ENCODE data around the gene CERS6. TPM values are rescaled to one million over a fixed set of nuclear protein-coding genes. Genes with fewer than 3 reads are reported as not detected.

Gene CERS6
- total and polyA plus RNA-seq, 2 of the 8 experiments (the other 6 are each of a cell fraction or from before 2014, with no cell fraction given): 6.8 to 28.2 TPM

GRCh38 chr2:168592181-168592831 lies 136.2 kb downstream of the CERS6 start:
- H2AFZ ChIP-seq (ENCODE audit: low read length): no peak overlapping the region
- no peak overlapping the region for H3K56ac ChIP-seq (replicated peaks; ENCODE audit: insufficient read length, low read depth, low read length)
- peak overlapping the region; percentile 57 for H4K91ac ChIP-seq (replicated peaks; ENCODE audit: insufficient read length, low read length)
- H4K20me1 ChIP-seq (replicated peaks in 1 of 2; ENCODE audit: control insufficient read depth in 1 of 2, insufficient read depth in 2 of 2, low read length in 2 of 2): no peaks in the 10 kb centered on the region
- TF ChIP-seq ZNF274 (IDR thresholded peaks at IDR 0.05; ENCODE audit: borderline replicate concordance, extremely low read depth, low read length) (no peak), RNF2 (IDR thresholded peaks at IDR 0.05; ENCODE audit: borderline replicate concordance, low read depth, low read length, missing control alignments, poor library complexity, severe bottlenecking) (no peak), JUND (IDR thresholded peaks at IDR 0.05; ENCODE audit: low read length) (no peak), KDM4A (IDR thresholded peaks at IDR 0.05; ENCODE audit: low read depth, low read length, severe bottlenecking) (no peak), POLR2A (IDR thresholded peaks at IDR 0.05; ENCODE audit: control extremely low read depth in 1 of 2, low read depth in 2 of 2, low read length in 2 of 2) (no peak), KDM5A (IDR thresholded peaks at IDR 0.05; ENCODE audit: low read length) (no peak), PHF8 (conservative IDR thresholded peaks at IDR 0.05; ENCODE audit: low read depth, low read length) (no peak), HDAC2 (IDR thresholded peaks at IDR 0.05; ENCODE audit: borderline replicate concordance in 1 of 2, low read depth in 2 of 2, low read length in 2 of 2) (no peak), JUN (IDR thresholded peaks at IDR 0.05; ENCODE audit: low read depth, low read length) (no peak), TCF12 (IDR thresholded peaks at IDR 0.05; ENCODE audit: low read depth, low read length) (no peak), YY1 (IDR thresholded peaks at IDR 0.05; ENCODE audit: low read depth, low read length) (no peak), SIN3A (conservative IDR thresholded peaks at IDR 0.05 in 1 of 2, IDR thresholded peaks at IDR 0.05 in 1 of 2; ENCODE audit: low read depth in 1 of 2, low read length in 2 of 2) (no peak)
- H3K23ac ChIP-seq (ENCODE audit: insufficient read length): no peak overlapping the region
- H4K8ac ChIP-seq (ENCODE audit: extremely low read depth, insufficient read depth, low read length): no peak overlapping the region
- ChIA-PET POLR2A (ENCODE audit: partially characterized antibody) (no interaction called here), CTCF (ENCODE audit: partially characterized antibody) (interaction anchor here (0.7 to 1.3 kb wide), 2 partner anchors 70 to 98 kb away, joined by 3 to 6 read pairs; no protein-coding TSS in a partner anchor)
- H3K27ac ChIP-seq (ENCODE audit: low read depth, low read length): no peak overlapping the region
- H3K27me3 ChIP-seq (replicated peaks in 1 of 4; ENCODE audit: control insufficient read depth in 3 of 4, extremely low read depth in 1 of 4, insufficient read depth in 3 of 4, low read length in 3 of 4): no peaks in the 10 kb centered on the region
- H3K79me2 ChIP-seq (ENCODE audit: control insufficient read depth in 1 of 2, insufficient read depth in 2 of 2, low read length in 2 of 2): peaks cover 0 to 10% of the 10 kb centered on the region in 2 experiments; a peak in 2 of 4 replicates
- H2BK5ac ChIP-seq (ENCODE audit: low read depth, low read length): no peak overlapping the region
- H2BK15ac ChIP-seq (ENCODE audit: low read length): no peak overlapping the region
- no peaks in the 10 kb centered on the region for H3K36me3 ChIP-seq (ENCODE audit: control insufficient read depth in 2 of 4, insufficient read depth in 4 of 4, low read length in 3 of 4)
- H3K18ac ChIP-seq (ENCODE audit: extremely low read depth, low read length): peak overlapping the region; percentile 63; the same call in 1 of the 2 replicates
- H2BK12ac ChIP-seq (ENCODE audit: low read depth, low read length): no peak overlapping the region
- no peak overlapping the region for H4K5ac ChIP-seq (ENCODE audit: insufficient read length, low read depth, low read length)
- H2BK120ac ChIP-seq (replicated peaks; ENCODE audit: low read depth, low read length): no peak overlapping the region
- H2AK5ac ChIP-seq (ENCODE audit: low read depth, low read length): no peak overlapping the region
- DNase-seq (ENCODE audit: low read depth in 1 of 2, low spot score in 2 of 2) (no peak), FAIRE-seq (no peak)
- no peak overlapping the region for H3K4me2 ChIP-seq (ENCODE audit: insufficient read depth in 1 of 2, low read depth in 2 of 2, low read length in 2 of 2)
- no peak overlapping the region for H3K4me3 ChIP-seq (ENCODE audit: extremely low read depth in 1 of 4, insufficient read depth in 2 of 4, low read depth in 3 of 4, low read length in 4 of 4)
- no peak overlapping the region for H2BK20ac ChIP-seq (ENCODE audit: low read length)
- H3K4me1 ChIP-seq (replicated peaks in 1 of 4; ENCODE audit: control insufficient read depth in 3 of 4, insufficient read depth in 4 of 4, low read length in 3 of 4): peaks cover 3 to 18% (median 8%) of the 10 kb centered on the region in 4 experiments
- no peaks in the 10 kb centered on the region for H3K9me3 ChIP-seq (ENCODE audit: insufficient read depth in 2 of 2, low read depth in 1 of 2, low read length in 1 of 2)
- no peaks in the 10 kb centered on the region; the same call in 1 of the 2 replicates for H3K23me2 ChIP-seq (ENCODE audit: low read depth, low read length)
- 82% methylated on average over 3 of the region's 3 CpGs; no CpG with 5 or more reads in 1 of the 2 experiments for WGBS, 2 experiments (ENCODE audit: extremely low coverage in 1 of 2, insufficient coverage in 1 of 2, insufficient read length in 1 of 2, insufficient replicate concordance in 2 of 2, low coverage in 1 of 2, low lambda C conversion rate in 2 of 2, missing lambda C conversion rate in 1 of 2)
- no peak overlapping the region for H3K4ac ChIP-seq (replicated peaks; ENCODE audit: insufficient read length, low read depth, low read length)
- H3K14ac ChIP-seq (ENCODE audit: insufficient read length): no peak overlapping the region
- peaks cover 3% of the 10 kb centered on the region; the same call in 1 of the 2 replicates for H3K79me1 ChIP-seq (ENCODE audit: low read depth, low read length)
- H3K9ac ChIP-seq (replicated peaks in 1 of 4; ENCODE audit: extremely low read depth in 1 of 4, low read depth in 3 of 4, low read length in 3 of 4): no peak overlapping the region; a peak in 1 of 7 replicates
